ENCODE data around the gene TLX2.

The TLX2 gene

GRCh38 chr2:74493546-74493945 is 20.7 kb upstream of the TLX2 start:
- TF ChIP-seq, protein P1, sequence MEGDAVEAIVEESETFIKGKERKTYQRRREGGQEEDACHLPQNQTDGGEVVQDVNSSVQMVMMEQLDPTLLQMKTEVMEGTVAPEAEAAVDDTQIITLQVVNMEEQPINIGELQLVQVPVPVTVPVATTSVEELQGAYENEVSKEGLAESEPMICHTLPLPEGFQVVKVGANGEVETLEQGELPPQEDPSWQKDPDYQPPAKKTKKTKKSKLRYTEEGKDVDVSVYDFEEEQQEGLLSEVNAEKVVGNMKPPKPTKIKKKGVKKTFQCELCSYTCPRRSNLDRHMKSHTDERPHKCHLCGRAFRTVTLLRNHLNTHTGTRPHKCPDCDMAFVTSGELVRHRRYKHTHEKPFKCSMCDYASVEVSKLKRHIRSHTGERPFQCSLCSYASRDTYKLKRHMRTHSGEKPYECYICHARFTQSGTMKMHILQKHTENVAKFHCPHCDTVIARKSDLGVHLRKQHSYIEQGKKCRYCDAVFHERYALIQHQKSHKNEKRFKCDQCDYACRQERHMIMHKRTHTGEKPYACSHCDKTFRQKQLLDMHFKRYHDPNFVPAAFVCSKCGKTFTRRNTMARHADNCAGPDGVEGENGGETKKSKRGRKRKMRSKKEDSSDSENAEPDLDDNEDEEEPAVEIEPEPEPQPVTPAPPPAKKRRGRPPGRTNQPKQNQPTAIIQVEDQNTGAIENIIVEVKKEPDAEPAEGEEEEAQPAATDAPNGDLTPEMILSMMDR (IDR thresholded peaks at IDR 0.05), result no peak

- TF ChIP-seq, protein P1 (IDR thresholded peaks at IDR 0.05), result no peak
Observed at GRCh38 chr2:74495440-74495839, 18.8 kb upstream of the TLX2 start.

- TF ChIP-seq, protein P1 (IDR thresholded peaks at IDR 0.05), result no peak
Observed at GRCh38 chr2:74496997-74497776, 17.1 kb upstream of the TLX2 start.

- TF ChIP-seq, protein P1 (IDR thresholded peaks at IDR 0.05), result no peak
Observed at GRCh38 chr2:74497777-74498499, 16.3 kb upstream of the TLX2 start.

DNA sequence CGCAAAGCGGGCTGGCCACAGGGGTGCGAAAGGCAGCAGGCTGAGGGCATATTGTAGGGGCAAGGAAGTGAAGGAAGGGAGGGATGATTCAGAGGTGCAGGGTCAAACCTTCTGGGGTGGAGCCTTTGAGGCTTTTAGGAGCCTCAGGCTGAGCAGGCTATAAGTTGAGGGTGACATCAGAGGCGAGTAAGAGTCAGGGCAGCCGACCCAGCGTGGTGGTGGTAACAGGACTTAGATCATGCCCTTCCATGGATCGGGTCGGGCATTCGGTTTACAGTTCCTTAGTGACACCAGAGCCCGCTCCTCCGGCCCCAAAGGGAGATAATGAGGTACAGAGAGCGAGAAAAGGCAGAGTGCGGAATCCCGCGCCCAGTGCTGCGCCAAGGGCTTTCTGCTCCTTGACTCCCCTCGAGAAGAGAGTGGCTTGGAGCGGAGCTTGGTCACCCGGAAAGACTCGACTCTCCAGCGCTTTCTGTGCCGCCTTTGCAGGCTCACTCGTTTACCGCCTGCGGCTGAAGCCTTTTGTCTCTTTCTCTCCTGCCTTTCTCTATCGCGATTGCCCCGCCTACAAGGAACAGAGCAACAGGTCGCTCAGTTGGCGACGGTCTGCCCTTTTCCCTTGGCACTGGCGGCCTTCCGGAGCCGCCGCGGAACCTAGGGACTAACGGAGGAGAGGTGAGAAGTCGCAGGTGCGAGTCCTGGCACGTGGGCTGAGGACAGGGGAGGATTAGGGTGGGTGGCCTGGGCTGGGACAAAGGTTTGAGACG is 15.6 kb upstream of the TLX2 start:
- TF ChIP-seq, protein P1 (IDR thresholded peaks at IDR 0.05), result no peak

- TF ChIP-seq, protein P1 (IDR thresholded peaks at IDR 0.05), result no peak
Observed at GRCh38 chr2:74499267-74499939, 14.8 kb upstream of the TLX2 start, which contains the start of gene LBX2. LBX2 (minus strand) TSS chr2:74499603; CDS start chr2:74499537, 66 bp downstream.

Measured in LNCAP (cell line).